GM21515 (cell line): ENCODE data around the gene PWWP2A.
"Not testable (repeated sequence)": the region's sequence is repeated elsewhere in the genome, so short reads cannot be mapped to it uniquely, and the experiment has no call there.

ENCODE experiments used
- ATAC-seq: cut with Tn5 transposase; IDR thresholded peaks from one replicate; pipeline ENCODE4 v1.9.1; 2021; ENCODE audit not compliant: unreplicated experiment

The PWWP2A gene, protein sequence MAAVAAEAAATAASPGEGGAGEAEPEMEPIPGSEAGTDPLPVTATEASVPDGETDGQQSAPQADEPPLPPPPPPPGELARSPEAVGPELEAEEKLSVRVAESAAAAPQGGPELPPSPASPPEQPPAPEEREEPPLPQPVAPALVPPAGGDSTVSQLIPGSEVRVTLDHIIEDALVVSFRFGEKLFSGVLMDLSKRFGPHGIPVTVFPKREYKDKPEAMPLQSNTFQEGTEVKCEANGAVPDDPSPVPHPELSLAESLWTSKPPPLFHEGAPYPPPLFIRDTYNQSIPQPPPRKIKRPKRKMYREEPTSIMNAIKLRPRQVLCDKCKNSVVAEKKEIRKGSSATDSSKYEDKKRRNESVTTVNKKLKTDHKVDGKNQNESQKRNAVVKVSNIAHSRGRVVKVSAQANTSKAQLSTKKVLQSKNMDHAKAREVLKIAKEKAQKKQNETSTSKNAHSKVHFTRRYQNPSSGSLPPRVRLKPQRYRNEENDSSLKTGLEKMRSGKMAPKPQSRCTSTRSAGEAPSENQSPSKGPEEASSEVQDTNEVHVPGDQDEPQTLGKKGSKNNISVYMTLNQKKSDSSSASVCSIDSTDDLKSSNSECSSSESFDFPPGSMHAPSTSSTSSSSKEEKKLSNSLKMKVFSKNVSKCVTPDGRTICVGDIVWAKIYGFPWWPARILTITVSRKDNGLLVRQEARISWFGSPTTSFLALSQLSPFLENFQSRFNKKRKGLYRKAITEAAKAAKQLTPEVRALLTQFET

DNA sequence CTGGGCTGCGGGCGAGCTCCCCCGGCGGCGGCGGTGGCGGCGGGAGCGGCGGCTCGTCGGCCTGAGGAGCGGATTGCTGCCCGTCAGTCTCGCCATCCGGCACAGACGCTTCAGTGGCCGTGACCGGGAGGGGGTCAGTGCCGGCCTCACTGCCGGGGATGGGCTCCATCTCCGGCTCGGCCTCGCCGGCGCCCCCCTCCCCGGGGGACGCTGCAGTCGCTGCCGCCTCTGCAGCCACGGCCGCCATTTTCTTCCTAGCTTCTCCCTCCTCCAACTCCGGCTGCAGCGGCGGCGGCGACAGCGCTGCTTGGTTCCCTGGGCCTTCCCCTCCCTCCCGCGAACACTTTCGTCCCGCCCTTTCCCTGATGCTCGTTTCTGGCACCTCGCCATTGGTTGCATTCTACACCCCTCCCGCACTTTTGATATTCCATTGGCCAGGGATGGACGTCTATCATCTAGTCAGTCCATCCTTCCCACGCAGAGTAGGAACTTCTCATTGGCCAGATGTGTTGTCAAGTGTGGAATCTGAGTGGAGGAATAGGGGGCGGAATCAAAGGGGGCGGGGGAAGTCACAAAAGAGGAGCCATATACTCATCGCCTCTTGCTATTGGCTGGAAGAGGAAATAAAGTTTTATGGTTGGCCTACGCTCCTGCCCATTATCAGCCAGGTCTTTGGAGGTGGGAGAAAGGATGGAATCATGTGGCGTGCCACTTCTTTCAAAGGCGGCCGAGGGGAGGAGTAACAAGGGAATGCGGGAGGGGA, at the start of gene PWWP2A:
TSS of gene PWWP2A (minus strand) at position 309 of the 763 bp plus-strand sequence. CDS start at position 247, 62 bp downstream.
- peak; percentile 95 for ATAC-seq

DNA sequence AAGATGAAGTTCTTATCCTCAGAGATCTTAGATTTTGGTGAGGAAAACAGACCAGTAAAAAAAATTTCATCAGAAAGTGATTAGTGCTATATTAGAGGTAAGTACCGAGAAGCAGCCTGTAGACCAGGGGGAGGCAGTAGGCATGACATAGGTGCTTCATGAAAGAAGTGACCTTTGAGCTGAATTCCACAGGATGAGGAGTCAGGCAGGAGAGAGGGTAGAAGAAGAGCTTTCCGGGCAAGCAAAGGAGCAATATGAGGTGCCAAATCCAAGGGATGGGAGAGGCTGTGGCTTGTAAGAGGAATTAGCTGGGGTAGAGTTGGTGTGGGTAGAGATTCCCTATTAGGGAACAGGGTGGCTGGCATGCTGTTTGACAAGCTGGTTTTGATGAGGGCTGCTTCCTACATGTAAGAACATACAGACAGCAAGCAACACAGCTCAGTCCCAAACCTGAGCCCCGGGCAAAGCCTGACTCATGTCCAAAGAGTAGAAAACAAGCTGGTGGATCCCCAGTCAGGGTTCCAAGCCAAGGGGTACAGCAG, 48.4 kb upstream of the PWWP2A start:
- no peak for ATAC-seq

DNA sequence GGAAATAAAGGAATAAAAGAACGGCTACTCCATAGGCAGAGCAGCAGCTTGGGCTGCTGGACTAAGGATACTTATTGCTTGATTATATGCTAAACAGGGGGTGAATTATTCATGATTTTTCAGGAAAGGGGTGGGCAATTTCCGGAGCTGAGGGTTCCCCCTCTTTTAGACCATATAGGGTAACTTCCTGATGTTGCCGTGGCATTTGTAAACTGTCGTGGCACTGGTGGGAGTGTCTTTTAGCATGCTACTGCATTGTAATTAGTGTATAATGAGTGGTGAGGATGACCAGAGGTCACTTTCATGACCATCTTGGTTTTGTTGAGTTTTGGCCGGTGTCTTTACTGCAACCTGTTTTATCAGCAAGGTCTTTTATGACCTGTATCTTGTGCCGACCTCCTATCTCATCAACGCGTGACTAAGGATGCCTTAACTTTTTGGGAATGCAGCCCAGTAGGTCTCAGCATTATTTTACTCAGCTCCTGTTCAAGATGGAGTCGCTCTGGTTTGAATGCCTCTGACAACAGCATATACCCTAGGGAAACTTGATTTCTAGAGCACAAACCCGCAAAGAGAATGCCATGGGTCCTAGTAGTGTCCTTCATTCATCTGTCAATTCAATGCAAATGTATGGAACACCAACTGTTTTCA, 47.8 kb upstream of the PWWP2A start:
- no peak for ATAC-seq

DNA sequence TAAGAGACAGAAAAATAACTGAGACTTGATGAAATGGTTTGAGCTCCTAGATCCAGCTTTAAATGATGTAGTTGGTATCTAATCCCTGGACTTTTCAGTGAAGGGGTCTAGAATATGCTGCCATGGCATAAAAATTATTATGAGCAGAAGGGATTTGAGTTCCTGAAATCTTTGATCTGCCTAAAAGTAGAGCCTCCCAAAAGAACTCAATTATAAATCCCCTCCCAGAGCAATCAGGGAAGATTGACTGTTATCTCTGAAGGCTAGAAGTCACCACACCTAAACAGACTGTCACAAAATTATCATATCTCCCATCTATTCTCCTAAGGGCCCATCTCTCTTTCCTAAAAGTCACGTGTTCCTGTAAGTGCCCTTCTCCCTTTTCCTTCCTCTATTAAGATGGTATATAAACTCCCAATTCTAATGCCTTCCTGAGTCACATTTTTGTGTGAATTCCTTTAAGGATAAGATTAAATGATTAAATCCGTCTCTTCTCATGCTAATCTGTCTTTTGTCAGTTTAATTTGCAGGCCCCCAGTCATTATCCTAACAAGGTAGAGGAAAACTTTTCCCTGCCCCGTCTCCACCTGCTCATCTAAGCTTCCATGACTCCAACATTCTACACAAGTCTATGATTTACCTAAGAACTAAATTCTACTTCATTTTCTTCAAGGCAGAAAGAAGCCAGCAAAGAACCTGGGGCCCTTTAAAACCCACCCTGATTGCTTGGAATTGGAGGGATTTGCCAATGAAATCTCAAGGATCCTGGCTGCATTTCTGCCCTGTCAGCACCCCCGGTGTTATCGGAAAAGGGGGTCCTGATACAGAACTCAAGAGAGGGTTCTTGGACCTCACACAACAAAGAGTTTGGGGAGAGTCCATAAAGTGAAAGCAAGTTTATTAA, 47.1 kb upstream of the PWWP2A start:
- no peak for ATAC-seq

DNA sequence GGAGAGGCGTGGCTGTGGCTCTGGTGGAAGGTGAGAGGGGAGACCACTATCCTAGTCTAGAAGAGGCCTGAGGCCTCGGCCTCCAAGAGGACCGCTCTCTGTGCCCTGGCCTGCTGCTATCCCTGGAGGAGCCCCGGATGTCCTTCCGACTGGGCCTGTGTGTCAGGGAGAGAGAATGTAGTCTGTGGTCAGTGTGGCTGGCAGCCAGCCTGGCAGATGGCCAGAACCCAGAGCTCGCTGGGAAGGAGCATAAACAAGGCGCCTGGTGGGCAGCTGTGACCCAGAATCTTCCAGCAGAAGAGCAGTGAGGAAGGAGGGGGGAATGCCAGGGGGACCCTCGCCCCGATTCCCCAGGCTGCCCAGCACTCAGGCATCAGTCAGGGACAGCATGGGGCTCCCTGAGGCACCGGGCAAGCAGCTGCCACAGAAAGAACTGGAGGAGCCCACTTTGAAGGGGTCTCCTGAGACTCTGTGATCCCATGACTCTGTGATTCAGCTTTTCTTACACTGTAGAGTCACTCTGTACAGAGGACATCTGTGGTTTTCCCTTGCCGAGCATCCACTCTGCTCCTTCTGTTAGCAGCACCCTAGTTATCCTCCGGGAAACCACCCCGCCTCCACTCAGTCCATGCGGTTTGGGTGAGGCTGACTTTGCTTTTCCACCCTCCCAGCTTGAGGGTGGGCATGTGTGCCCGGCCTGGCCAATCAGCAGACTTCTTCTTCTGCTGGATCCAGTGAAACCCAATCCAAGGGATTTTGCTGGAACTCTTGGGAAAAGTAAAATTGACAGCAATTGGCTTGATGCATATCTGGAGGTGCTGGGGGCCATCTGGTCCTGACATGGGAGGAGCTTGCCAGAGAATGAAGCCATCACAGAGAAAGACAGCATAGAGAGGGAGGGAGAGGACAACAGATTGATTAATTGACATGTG, 46.2 kb upstream of the PWWP2A start:
- ATAC-seq: no peak

DNA sequence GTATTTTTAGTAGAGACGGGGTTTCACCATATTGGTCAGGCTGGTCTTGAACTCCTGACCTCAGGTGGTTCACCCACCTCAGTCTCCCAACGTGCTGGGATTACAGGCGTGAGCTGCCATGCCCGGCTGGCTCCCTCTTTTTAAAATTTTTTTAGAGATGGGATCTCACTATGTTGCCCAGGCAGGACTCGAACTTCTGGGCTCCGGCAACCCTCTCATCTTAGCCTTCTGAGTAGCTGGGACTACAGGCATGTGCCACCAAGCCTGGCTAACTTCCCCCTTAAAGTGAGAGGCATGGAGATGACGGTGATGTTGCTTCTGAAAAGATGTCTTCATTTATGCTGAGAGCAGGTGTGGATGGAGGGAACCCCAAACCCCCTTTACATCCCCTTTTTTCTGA, 43.7 kb upstream of the PWWP2A start:
- no peak for ATAC-seq

DNA sequence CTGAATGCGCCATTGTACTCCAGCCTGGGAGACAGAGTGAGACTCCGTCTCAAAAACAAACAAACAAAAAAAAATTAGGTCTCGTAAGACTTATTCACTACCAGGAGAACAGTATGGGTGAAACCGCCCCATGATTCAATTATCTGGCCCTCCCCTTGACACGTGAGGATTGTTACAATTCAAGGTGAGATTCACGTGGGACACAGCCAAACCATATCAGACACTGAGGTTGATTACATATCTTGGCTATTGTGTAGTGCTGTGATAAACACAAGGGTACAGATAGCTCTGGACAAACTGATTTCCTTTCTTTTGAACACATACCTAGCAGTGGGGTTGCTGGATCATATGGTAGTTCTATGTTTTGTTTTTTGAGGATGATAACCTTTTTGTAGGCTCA, 42.4 kb upstream of the PWWP2A start:
- no peak for ATAC-seq

DNA sequence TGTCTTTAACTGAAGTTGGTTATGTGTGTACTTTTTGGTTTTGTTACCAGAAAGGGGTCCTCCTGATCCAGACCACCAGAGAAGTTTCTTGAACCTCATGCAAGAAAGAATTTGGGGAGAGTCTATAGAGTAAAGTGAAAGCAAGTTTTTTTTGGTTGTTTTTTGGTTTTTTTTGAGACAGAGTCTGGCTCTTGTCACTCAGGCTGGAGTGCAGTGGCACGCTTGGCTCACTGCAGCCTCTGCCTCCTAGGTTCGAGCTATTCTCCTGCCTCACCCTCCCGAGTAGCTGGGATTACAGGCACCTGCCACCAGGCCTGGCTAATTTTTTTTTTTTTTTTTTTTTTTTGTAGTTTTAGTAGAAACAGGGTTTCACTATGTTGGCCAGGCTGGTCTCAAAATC, 41.6 kb upstream of the PWWP2A start:
- not testable (repeated sequence) for ATAC-seq

DNA sequence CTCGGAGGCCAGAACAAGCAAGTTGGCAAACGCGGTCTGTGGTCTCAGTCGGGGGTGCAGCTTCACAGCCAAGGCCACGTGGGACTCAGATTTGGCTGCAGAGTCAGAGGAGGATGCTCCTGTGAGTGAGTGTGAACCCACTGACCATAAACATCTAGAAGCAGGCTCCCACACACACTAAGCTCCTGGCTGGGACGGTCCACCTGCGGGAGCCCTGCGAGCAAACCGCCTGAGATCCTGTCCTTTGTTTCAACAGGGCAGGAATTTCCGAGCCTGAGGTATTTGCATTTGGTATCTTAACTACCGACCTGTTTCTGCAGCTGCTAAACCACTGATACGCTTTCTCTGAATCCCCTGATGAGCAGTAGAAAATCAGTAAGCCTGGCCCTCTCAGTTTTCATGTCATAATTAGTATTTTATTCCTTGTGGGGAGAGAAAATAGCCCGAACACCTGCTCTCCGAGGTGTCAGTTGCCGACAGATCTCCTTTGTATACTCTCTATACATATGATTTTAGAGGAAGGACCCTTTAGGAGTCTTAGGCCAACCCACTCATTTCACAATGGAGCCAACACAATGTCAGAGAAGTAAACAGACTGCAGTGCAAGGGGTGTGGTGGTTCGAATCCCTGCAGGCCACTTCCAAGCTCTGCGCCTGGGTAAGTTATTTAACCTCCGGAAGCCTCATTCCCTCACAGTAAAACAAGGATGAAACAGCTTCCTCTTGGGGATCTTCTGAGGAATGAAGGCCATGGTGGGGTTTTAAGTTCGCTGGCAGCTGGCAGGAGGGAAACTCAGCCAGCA, 40.9 kb upstream of the PWWP2A start:
- peak; percentile 77 for ATAC-seq

DNA sequence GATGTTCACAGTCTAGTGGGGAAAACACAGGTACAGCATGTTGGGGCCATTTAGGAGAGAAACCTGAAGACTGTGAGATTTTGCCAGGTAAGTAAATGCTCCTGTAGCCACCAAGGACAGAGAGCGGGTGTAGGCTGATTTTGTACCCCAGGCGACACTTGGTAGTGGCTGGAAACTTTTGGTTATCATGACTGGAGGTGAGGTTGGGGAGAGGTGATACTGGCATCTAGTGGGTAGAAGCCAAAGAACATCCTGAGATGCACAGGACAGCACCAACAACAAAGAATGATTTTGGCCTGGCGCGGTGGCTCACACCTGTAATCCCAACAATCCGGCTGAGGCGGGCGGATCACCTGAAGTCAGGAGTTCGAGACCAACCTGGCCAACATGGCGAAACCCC, 38.8 kb upstream of the PWWP2A start:
- ATAC-seq: no peak

DNA sequence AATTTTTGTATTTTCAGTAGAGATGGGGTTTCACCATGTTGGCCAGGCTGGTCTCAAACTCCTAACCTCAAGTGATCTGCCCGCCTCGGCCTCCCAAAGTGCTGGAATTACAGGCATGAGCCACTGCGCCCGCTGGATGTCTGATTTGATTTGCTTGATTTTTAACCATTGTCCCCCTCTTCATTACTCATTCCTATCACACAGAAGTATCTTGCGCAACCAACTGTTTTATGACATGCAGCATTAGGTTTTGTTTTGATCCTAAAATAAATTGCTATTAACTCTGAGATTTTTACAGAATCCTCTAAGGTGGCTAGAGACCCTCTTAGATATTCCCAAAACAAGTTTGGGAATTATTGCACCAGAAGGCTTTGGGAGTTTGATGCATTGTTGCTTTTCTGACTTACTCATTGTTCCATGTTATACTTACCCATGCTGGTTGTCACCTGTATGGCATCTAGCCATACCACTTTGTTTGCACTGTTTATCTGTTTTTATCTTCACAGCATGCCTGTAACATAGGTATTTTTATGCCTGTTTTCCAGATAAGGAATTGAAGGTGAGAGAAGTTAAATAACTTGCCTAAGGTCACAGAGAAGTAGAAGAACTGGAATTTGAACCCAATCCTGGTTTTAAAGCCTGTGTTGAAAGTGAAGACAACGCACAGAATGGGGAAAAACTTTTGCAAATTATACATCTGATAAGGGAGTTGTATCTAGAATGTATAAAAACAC, 35.9 kb upstream of the PWWP2A start:
- ATAC-seq: no peak

DNA sequence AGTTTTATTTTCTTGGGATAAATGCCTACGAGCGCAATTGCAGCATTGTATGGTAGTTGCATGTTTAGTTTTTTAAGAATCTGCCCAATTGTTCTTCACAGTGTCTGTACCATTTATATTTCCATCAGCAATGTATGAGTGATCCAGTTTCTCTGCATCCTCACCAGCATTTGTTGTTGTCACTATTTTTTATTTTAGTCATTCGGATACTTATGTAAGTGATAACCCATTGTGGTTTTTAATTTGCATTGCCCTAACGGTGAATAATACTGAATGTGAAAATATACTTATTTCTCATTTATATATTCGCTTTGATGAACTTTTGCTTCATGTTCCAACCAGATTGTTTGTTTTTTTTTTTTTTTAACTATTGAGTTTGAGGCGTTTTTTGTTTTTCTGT, 33.7 kb upstream of the PWWP2A start:
- ATAC-seq: no peak

DNA sequence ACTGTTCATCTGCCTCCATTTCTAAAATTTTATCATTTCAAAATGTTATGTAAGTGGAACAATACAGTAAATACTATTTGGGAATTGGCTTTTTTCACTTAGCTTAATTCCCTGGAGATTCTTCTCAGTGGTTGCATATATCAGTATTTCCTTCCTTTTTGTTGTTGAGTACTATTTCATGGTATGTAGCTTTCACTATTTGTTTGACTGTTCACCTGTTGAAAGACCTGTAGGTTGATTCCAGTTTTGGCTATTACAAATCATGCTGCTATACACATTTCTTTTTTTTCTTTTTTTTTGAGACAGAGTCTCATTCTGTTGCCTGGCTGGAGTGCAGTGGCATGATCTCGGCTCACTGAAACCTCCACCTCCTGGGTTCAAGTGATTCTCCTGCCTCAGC, 33.0 kb upstream of the PWWP2A start:
- no peak for ATAC-seq

DNA sequence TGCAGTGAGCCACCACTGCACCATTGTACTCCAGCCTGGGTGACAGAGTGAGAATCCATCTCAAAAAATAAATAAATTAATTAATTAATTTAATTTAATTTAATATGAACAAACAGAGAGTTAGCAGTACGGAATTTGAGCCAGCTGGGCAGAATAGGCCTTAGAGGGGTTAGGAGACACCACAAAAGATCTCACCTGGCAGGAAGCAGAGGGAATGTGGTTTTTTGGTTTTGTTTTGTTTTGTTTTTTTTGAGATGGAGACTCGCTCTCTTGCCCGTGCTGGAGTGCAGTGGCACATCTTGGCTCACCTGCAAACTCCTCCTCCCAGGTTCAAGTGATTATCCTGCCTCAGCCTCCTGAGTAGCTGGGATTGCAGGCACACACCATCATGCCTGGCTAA, 31.8 kb upstream of the PWWP2A start:
- ATAC-seq: no peak

DNA sequence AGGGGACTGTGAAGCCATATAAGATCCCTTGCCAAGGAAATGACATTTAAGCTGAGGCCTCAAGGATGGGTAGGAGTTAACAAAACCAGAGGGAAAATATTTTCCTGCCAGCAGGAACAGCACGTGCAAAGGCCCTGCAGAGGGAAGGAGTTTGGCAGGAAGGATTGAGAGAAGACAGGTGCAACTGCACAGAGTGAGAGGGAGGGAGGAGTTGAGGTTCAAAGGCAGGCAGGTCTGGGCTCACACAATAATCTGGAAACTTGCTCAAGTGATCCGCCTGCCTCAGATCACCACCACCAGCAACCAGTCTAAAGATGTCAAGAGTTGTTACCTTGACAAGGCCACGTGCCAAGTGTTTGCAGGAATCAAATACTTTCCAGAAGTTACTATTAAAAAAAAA, 31.1 kb upstream of the PWWP2A start:
- no peak for ATAC-seq

DNA sequence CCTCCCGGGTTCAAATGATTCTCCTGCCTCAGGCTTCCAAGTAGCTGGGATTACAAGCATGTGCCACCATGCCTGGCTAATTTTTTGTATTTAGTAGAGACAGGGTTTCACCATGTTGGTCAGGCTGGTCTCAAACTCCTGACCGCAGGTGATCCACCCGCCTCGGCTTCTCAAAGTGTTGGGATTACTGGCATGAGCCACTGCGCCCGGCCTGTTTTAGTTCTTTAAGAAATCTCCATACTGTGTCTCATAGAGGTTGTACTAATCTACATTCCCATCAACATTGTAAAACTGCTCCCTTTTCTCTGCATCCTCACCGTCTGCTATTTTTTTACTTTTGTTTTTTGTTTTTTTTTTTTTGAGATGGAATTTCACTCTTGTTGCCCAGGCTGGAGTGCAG, 25.2 kb upstream of the PWWP2A start:
- ATAC-seq: not testable (repeated sequence)

DNA sequence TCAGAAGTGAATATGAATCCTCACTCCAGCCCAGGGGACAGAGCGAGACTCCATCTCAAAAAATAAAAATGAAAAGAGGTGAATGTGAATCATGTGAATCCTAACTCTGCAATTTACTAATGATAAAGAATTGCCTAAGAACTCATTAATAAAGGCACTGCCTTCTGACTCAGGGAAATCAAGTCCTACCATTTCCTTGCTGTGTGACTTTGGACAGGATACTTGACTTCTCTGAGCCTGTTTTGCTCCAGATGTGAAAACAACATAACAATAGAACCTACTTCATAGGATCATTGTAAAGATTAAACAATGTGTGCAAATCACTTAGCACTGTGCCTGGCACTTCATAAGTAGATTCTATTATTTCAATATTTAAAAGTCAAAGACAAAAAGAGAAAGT, 15.1 kb upstream of the PWWP2A start:
- ATAC-seq: no peak
